GM18868 (cell line): Measurements from ENCODE around the gene DLG2.
"Not testable (repeated sequence)": the region's sequence is repeated elsewhere in the genome, so short reads cannot be mapped to it uniquely, and the experiment has no call there.

ENCODE experiments used
- ATAC-seq: cut with Tn5 transposase; IDR thresholded peaks from one replicate; pipeline ENCODE4 v1.9.1; 2021; ENCODE audit warnings: mild to moderate bottlenecking, moderate library complexity; ENCODE audit not compliant: unreplicated experiment

DLG2 gene

GRCh38 chr11:83785942-83786341 lies 1841.2 kb downstream of the DLG2 start:
- no peak for ATAC-seq

- ATAC-seq: no peak
These were observed 1842.7 kb downstream of the DLG2 start for GRCh38 chr11:83784419-83784818.

- ATAC-seq: no peak
These were observed 1844.8 kb downstream of the DLG2 start for GRCh38 chr11:83782329-83782728.

GRCh38 chr11:83779876-83780275 lies 1847.3 kb downstream of the DLG2 start:
- no peak for ATAC-seq

GRCh38 chr11:83778596-83778995 lies 1848.5 kb downstream of the DLG2 start:
- no peak for ATAC-seq

GRCh38 chr11:83773950-83774880 lies 1852.9 kb downstream of the DLG2 start:
- ATAC-seq: no peak

- no peak for ATAC-seq
These were observed 1858.7 kb downstream of the DLG2 start for GRCh38 chr11:83768489-83768888.

GRCh38 chr11:83766932-83767331 lies 1860.2 kb downstream of the DLG2 start:
- no peak for ATAC-seq

GRCh38 chr11:83764643-83765042 lies 1862.5 kb downstream of the DLG2 start:
- peak; percentile 49 for ATAC-seq

GRCh38 chr11:83760932-83761331 lies 1866.2 kb downstream of the DLG2 start:
- no peak for ATAC-seq

GRCh38 chr11:83759148-83759547 lies 1868.0 kb downstream of the DLG2 start:
- no peak for ATAC-seq

- ATAC-seq: no peak
These were observed 1876.1 kb downstream of the DLG2 start for GRCh38 chr11:83751041-83751440.

GRCh38 chr11:83746921-83747585 lies 1880.1 kb downstream of the DLG2 start:
- ATAC-seq: no peak

- ATAC-seq: no peak
These were observed 1882.4 kb downstream of the DLG2 start for GRCh38 chr11:83744620-83745192.

- ATAC-seq: no peak
These were observed 1890.5 kb downstream of the DLG2 start for GRCh38 chr11:83736684-83737083.

- ATAC-seq: no peak
These were observed 1893.0 kb downstream of the DLG2 start for GRCh38 chr11:83734120-83734519.

- not testable (repeated sequence) for ATAC-seq
These were observed 1895.9 kb downstream of the DLG2 start for GRCh38 chr11:83731288-83731687.

GRCh38 chr11:83728281-83728680 lies 1898.9 kb downstream of the DLG2 start:
- ATAC-seq: no peak

GRCh38 chr11:83727251-83727650 lies 1899.9 kb downstream of the DLG2 start:
- no peak for ATAC-seq

- no peak for ATAC-seq
These were observed 1900.8 kb downstream of the DLG2 start for GRCh38 chr11:83726316-83726715.

GRCh38 chr11:83725728-83726127 lies 1901.4 kb downstream of the DLG2 start:
- ATAC-seq: peak; percentile 46

GRCh38 chr11:83725269-83725560 lies 1901.9 kb downstream of the DLG2 start:
- ATAC-seq: no peak
